SIG-M5 treated with dmso at 0.1 percent for 504 hours (cell line): Measurements from ENCODE around the gene CFAP43.
A peak's percentile ranks its signal among the peaks of the same experiment; 100 is the strongest.
"Not testable (repeated sequence)": the region's sequence is repeated elsewhere in the genome, so short reads cannot be mapped to it uniquely, and the experiment has no call there.

Experiments
- DNase-seq: peaks from one replicate; lab custom pipeline; 2025; ENCODE audit not compliant: unreplicated experiment; lab: John Stamatoyannopoulos, UW

CFAP43 gene

GRCh38 chr10:104233817-104234216 is 1.7 kb upstream of the CFAP43 start:
- no peak for DNase-seq

GRCh38 chr10:104232613-104233102 is 494 bp upstream of the CFAP43 start:
- no peak for DNase-seq

- DNase-seq = no peak
Measured at GRCh38 chr10:104230490-104230889, 1.7 kb downstream of the CFAP43 start.

GRCh38 chr10:104223304-104223703 is 8.9 kb downstream of the CFAP43 start:
- DNase-seq = no peak

- no peak for DNase-seq
Measured at GRCh38 chr10:104220522-104220921, 11.6 kb downstream of the CFAP43 start.

- no peak for DNase-seq
Measured at GRCh38 chr10:104218751-104219150, 13.4 kb downstream of the CFAP43 start.

- no peak for DNase-seq
Measured at GRCh38 chr10:104216631-104217030, 15.5 kb downstream of the CFAP43 start.

GRCh38 chr10:104209575-104210198 is 22.5 kb downstream of the CFAP43 start:
- peak; percentile 32 for DNase-seq

GRCh38 chr10:104208730-104209129 is 23.4 kb downstream of the CFAP43 start:
- DNase-seq = no peak

GRCh38 chr10:104202231-104202630 is 29.9 kb downstream of the CFAP43 start:
- DNase-seq = no peak

- no peak for DNase-seq
Measured at GRCh38 chr10:104201636-104202035, 30.5 kb downstream of the CFAP43 start.

GRCh38 chr10:104199567-104199966 is 32.6 kb downstream of the CFAP43 start:
- DNase-seq = no peak

GRCh38 chr10:104197364-104197763 is 34.8 kb downstream of the CFAP43 start:
- DNase-seq = no peak

GRCh38 chr10:104195706-104196105 is 36.5 kb downstream of the CFAP43 start:
- no peak for DNase-seq

GRCh38 chr10:104193787-104194186 is 38.4 kb downstream of the CFAP43 start:
- DNase-seq = no peak

- no peak for DNase-seq
Measured at GRCh38 chr10:104190695-104191094, 41.5 kb downstream of the CFAP43 start.

GRCh38 chr10:104183682-104184081 is 48.5 kb downstream of the CFAP43 start:
- DNase-seq = no peak

GRCh38 chr10:104174136-104174535 is 58.0 kb downstream of the CFAP43 start:
- DNase-seq = not testable (repeated sequence)

GRCh38 chr10:104170610-104171254 is 61.4 kb downstream of the CFAP43 start:
- DNase-seq = no peak

GRCh38 chr10:104155591-104155990 is 76.6 kb downstream of the CFAP43 start:
- no peak for DNase-seq

GRCh38 chr10:104151737-104152136 is 80.4 kb downstream of the CFAP43 start:
- DNase-seq = no peak

GRCh38 chr10:104150139-104150538 is 82.0 kb downstream of the CFAP43 start:
- no peak for DNase-seq

GRCh38 chr10:104146882-104147281 is 85.3 kb downstream of the CFAP43 start:
- no peak for DNase-seq
